Stomach (tissue), 9 donors: ENCODE results near the gene ZNF543. TPM values are rescaled to one million over a fixed set of nuclear protein-coding genes. Genes with fewer than 3 reads are reported as not detected.

Source experiments
- DNase-seq, 2 donors: peaks; one replicate each; pipeline versions ENCODE4 v3.0.0 to v3.0.0-alpha.2; 2013 to 2019
- H3K27ac ChIP-seq, 5 donors: fragments of 200-600 bp in 4 of 5; sonication (generic) in 4 of 5; one replicate each; pipeline ENCODE4 v1.5.1; 2013 to 2019; ENCODE audit warnings: mild to moderate bottlenecking in 1 of 5, moderate library complexity in 1 of 5
- H3K27me3 ChIP-seq, 3 donors: fragments of 200-600 bp; sonication (generic); one replicate each; pipeline ENCODE4 v1.5.1; 2017 to 2019; ENCODE audit warnings: mixed run types in 1 of 3
- H3K36me3 ChIP-seq, 4 donors: fragments of 200-600 bp; sonication (generic); 1 replicate in 3 of 4; 2 replicates in 1 of 4; pipeline ENCODE4 v1.5.1; 2016 to 2019
- H3K4me1 ChIP-seq, 4 donors: fragments of 200-600 bp; sonication (generic); one replicate each; pipeline ENCODE4 v1.5.1; 2016 to 2019
- H3K4me3 ChIP-seq, 4 donors: fragments of 200-600 bp; sonication (generic) in 3 of 4; one replicate each; pipeline ENCODE4 v1.5.1; 2016 to 2019; ENCODE audit warnings: mild to moderate bottlenecking in 1 of 4
- H3K9me3 ChIP-seq, 4 donors: fragments of 200-600 bp; sonication (generic); one replicate each; pipeline ENCODE4 v1.5.1; 2016 to 2019
- CTCF ChIP-seq, 7 experiments: fragments of 450-650 bp in 4 of 7; fragments of 200-600 bp in 3 of 7; sonication (generic) in 3 of 7; IDR thresholded peaks; one replicate each; pipeline ENCODE4 v1.5.1; 2016 to 2019; ENCODE audit warnings: antibody characterized with exemption in 7 of 7, control low read depth in 2 of 7, mild to moderate bottlenecking in 1 of 7
- EP300 ChIP-seq: sonication (generic); formaldehyde crosslinking; IDR thresholded peaks from one replicate; pipeline ENCODE4 v1.6.1; 2017; ENCODE audit warnings: antibody characterized with exemption
- POLR2A ChIP-seq, 4 donors: fragments of 450-650 bp; IDR thresholded peaks; one replicate each; pipeline ENCODE4 v1.6.1; 2016; ENCODE audit warnings: antibody characterized with exemption in 4 of 4, control low read depth in 2 of 4, mild to moderate bottlenecking in 1 of 4, moderate library complexity in 1 of 4
- POLR2AphosphoS5 ChIP-seq, 3 donors: sonication (generic); formaldehyde crosslinking; IDR thresholded peaks; one replicate each; pipeline ENCODE4 v1.6.1; 2016; ENCODE audit warnings: antibody characterized with exemption in 3 of 3
- whole genome bisulfite sequencing, 5 donors: extraction: QIAGEN DNeasy Blood & Tissue Kit in 3 of 5; methylation state at CpG; one replicate each; pipeline versions ENCODE4 v1.1.5 to v1.1.7; 2013 to 2018; 5-methylcytosine and 5-hydroxymethylcytosine counted together
- intact Hi-C: fragments of 100-400 bp; cut with DNase I; formaldehyde crosslinking; loops from one replicate; pipeline ENCODE4 v1.15.1; 2023; ENCODE audit warnings: low total_unique reads
- polyA plus RNA-seq, 3 donors: library from polyadenylated mRNA; stranded (reverse); fragments of 200-250 nt; gene quantifications; one replicate each; pipeline ENCODE4 v1.2.3, GENCODE V29; 2013
- total RNA-seq, 5 donors: library from RNA; depleted of rRNA; stranded (reverse); fragments of >200 nt; gene quantifications; one replicate each; pipeline versions ENCODE4 v1.1.0 to v1.2.3, GENCODE V29; 2014 to 2016
- donor health status: healthy with polysubstance abuse.
- donor health status: Bipolar disorder and iron deficiency.
- donor health status: healthy.

The ZNF543 gene
- total and polyA plus RNA-seq, 8 donors: 0.56 to 24.6 (median 2.9) TPM

GRCh38 chr19:57317503-57317902 lies 2.8 kb upstream of the ZNF543 start:
- 14 to 25% (median 18%) methylated on average over 19 to 29 of the region's 29 CpGs for WGBS, 5 donors
- H3K4me3 ChIP-seq: no peak overlapping the region
- intact Hi-C loops: no loop called here

GRCh38 chr19:57319869-57320179 lies 448 bp upstream of the ZNF543 start:
- H3K9me3 ChIP-seq: peaks cover 0 to 37% (median 26%) of the 10 kb centered on the region in 4 donors
- intact Hi-C loops: no loop called here
- H3K27me3 ChIP-seq: peaks cover 0 to 18% (median 14%) of the 10 kb centered on the region in 3 donors
- H3K36me3 ChIP-seq: peaks cover 13 to 25% (median 18%) of the 10 kb centered on the region in 4 donors
- no peak for TF ChIP-seq POLR2AphosphoS5 (IDR thresholded peaks at IDR 0.05)
- no peak for TF ChIP-seq POLR2A (IDR thresholded peaks at IDR 0.05)
- no peak for TF ChIP-seq EP300
- TF ChIP-seq CTCF (IDR thresholded peaks at IDR 0.05): no peak
- 0 to 20% (median 0%) methylated on average over 1 of the region's 1 CpG for WGBS, 5 donors
- H3K27ac ChIP-seq: peak overlapping the region; percentile 64 to 92 (median 87)
- H3K4me3 ChIP-seq: peak overlapping the region; percentile 76 to 95 (median 84)
- no peak for DNase-seq
- H3K4me1 ChIP-seq: peaks cover 14 to 29% (median 22%) of the 10 kb centered on the region in 4 donors

More at GRCh38 chr19:57317503-57317902, 2.8 kb upstream of the ZNF543 start:
- TF ChIP-seq POLR2A (IDR thresholded peaks at IDR 0.05) (no peak), POLR2AphosphoS5 (IDR thresholded peaks at IDR 0.05) (no peak), EP300 (no peak), CTCF (IDR thresholded peaks at IDR 0.05) (no peak)
- Histone ChIP-seq H3K27me3 (peaks cover 0 to 18% (median 14%) of the 10 kb centered on the region in 3 donors), H3K9me3 (peaks cover 0 to 16% (median 8%) of the 10 kb centered on the region in 4 donors), H3K4me1 (peaks cover 14 to 26% (median 21%) of the 10 kb centered on the region in 4 donors), H3K27ac (no peak overlapping the region), H3K36me3 (peaks cover 0 to 1% (median 0%) of the 10 kb centered on the region in 4 donors)
- DNase-seq: peak in 1 of 2 donors; percentile 9

GRCh38 chr19:57321116-57321515 lies 844 bp downstream of the ZNF543 start:
- DNase-seq: peak in 1 of 2 donors; percentile 42
- Histone ChIP-seq H3K4me1 (peaks cover 14 to 29% (median 22%) of the 10 kb centered on the region in 4 donors), H3K4me3 (peak overlapping the region; percentile 76 to 95 (median 84)), H3K27me3 (peaks cover 0 to 18% (median 14%) of the 10 kb centered on the region in 3 donors), H3K9me3 (peaks cover 4 to 49% (median 39%) of the 10 kb centered on the region in 4 donors), H3K27ac (peak overlapping the region in 4 of 5 donors; percentile 86 to 92 (median 89)), H3K36me3 (peaks cover 25 to 38% (median 31%) of the 10 kb centered on the region in 4 donors)
- TF ChIP-seq POLR2AphosphoS5 (IDR thresholded peaks at IDR 0.05) (no peak), CTCF (IDR thresholded peaks at IDR 0.05) (no peak), POLR2A (IDR thresholded peaks at IDR 0.05) (no peak), EP300 (no peak)
- intact Hi-C loops: no loop called here
- 27 to 37% (median 29%) methylated on average over 8 of the region's 8 CpGs for WGBS, 5 donors

GRCh38 chr19:57321751-57322150 lies 1.5 kb downstream of the ZNF543 start:
- H3K36me3 ChIP-seq: peaks cover 32 to 44% (median 37%) of the 10 kb centered on the region in 4 donors
- H3K27me3 ChIP-seq: peaks cover 0 to 18% (median 14%) of the 10 kb centered on the region in 3 donors
- H3K27ac ChIP-seq: no peak overlapping the region
- WGBS, 5 donors: 54 to 88% (median 69%) methylated on average over 3 of the region's 3 CpGs
- H3K4me3 ChIP-seq: peak overlapping the region in 3 of 4 donors; percentile 76 to 95 (median 83)
- peaks cover 14 to 29% (median 22%) of the 10 kb centered on the region in 4 donors for H3K4me1 ChIP-seq
- TF ChIP-seq EP300 (no peak), POLR2A (IDR thresholded peaks at IDR 0.05) (no peak), POLR2AphosphoS5 (IDR thresholded peaks at IDR 0.05) (no peak), CTCF (IDR thresholded peaks at IDR 0.05) (no peak)
- H3K9me3 ChIP-seq: peaks cover 6 to 56% (median 46%) of the 10 kb centered on the region in 4 donors
- intact Hi-C loops: no loop called here
- no peak for DNase-seq
